ENCODE results near the gene KIF26B.
A peak's percentile ranks its signal among the peaks of the same experiment; 100 is the strongest.

KIF26B gene

GRCh38 chr1:245245021-245245667 lies 90.4 kb downstream of the KIF26B start:
- peak; percentile 76 for DNase-seq

DNA sequence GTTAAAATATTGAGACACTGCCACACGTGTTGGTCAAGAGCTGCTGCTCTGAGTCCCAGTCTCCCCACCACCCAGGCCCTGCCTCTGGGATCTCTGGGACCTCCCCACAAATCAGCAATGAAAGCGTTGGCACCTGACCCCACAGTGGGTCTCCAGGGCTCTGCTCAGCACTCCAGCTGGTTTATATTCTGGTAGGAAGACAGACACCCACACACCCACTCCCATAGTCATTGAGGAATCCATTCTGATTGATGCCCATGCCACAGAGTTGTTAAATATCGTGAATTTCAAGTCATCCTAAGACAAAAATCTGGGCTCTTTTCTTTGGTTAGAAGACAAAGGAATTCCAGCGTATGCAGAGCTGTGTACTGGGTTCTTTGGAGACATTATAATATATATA lies 91.6 kb downstream of the KIF26B start:
- DNase-seq = no peak

GRCh38 chr1:245247356-245247755 lies 92.6 kb downstream of the KIF26B start:
- DNase-seq = no peak

DNA sequence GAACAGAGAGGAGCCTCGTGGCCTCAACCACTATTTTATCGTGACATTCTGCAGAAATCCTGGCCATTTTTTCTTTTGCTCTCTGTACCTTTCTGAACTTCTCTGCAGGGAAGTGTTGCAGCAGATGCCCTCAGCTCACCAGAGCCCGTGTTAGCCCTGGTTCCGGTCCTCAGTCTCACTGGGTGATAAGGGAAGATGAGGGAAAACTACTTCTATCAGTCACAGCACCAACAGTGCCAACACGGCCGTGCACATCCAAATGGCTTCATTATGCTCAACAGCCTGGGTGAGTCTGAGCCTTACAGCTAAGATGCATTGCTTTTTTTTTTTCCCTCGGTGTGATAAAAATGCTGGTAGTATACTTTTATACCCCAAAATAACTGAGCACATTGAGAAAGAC lies 93.0 kb downstream of the KIF26B start:
- DNase-seq = no peak

DNA sequence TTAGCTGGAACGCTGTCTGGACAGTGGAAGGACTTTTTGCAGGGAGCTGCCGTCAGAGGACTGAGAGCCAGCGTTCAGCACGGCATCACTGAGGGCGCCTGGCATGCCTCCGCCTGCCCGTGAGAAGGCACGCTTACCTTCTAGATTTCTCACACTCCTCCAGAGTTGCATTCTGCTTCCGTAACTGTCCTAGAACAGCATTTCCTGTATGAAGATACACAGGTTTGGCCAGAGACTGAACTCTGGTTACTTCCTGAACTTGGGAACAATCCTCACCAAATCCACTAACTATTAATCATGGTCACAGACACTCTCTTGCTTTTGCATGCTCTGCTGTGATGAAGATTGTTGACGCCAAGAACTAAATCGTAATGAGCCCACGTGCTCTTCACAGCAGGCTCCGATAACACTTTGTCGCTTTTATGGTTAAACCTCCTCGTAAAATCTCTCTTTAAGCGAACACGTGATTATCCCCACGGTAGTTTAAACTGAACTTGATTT lies 93.5 kb downstream of the KIF26B start:
- DNase-seq = no peak

GRCh38 chr1:245255783-245256182 lies 101.0 kb downstream of the KIF26B start:
- DNase-seq = no peak

DNA sequence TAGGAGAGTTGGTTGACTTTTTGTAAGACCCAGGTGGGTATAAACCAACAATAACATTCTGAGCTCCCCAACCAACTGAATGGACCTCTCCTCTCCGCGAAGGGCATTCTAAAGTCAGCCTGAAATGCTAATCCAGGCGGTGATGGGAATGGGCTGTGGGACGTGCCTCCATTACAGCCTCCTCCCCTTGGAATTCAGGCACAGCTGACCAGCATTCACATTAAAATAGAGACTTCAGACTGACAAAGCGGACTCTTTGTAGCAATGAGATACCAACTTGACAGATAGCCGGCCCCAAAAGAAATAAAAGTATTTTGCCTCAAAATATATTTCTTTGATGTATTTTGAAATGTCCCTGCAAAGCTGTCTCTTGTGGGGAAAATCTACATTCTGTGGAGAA lies 101.7 kb downstream of the KIF26B start:
- DNase-seq = no peak

GRCh38 chr1:245258271-245258920 lies 103.6 kb downstream of the KIF26B start:
- no peak for DNase-seq

GRCh38 chr1:245260110-245260882 lies 105.5 kb downstream of the KIF26B start:
- DNase-seq = no peak

- no peak for DNase-seq
These were observed 106.1 kb downstream of the KIF26B start for GRCh38 chr1:245260883-245261282.

- no peak for DNase-seq
These were observed 107.0 kb downstream of the KIF26B start for GRCh38 chr1:245261786-245262185.

DNA sequence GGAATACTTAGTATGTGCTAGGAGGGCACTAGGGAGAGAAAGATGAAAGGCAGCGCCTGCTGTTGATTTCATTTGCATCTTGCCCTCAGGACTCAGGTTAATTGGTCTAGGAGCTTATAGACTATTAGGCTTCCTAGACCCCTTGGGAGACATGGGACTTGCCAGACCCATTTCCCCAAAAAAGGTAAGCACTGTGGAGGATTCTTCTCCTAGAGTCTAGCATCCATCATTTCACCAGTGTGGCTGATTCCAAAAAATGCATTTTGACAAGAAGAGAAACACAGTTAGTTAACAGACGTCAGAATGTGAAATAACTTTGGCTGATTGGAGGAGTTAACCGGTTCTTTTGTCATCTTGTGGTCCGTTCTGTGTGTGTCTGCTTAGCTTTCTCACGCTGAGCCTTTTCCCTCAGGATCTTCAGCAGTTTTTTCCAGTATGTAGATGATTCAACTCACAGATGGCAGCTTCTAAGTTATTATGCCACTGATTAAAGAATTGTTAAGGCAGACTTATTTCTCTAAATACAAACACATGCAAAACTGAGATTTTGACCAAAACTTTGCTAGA lies 108.8 kb downstream of the KIF26B start:
- no peak for DNase-seq

DNA sequence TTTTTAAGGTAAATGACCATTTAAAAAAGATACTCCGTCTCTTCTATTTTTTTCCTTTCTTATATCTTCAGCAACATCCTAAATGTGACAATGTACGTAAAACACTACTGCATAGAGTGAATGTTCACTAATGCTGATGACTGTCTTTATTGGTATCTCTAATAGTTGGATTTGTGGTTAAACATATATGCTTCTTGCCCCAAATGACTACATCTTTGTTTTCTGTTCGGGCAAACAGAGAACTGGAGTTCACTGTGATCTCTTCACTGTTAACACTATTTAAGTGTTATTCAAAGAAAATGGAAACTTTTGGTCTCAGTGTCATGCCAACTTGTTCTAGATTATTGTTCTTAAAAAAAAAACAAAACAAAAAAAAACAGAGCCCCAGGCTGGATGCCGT lies 109.4 kb downstream of the KIF26B start:
- no peak for DNase-seq

- no peak for DNase-seq
These were observed 111.3 kb downstream of the KIF26B start for GRCh38 chr1:245266105-245266504.

GRCh38 chr1:245270063-245270462 lies 115.3 kb downstream of the KIF26B start:
- no peak for DNase-seq

- DNase-seq = no peak
These were observed 116.2 kb downstream of the KIF26B start for GRCh38 chr1:245270972-245271371.

DNA sequence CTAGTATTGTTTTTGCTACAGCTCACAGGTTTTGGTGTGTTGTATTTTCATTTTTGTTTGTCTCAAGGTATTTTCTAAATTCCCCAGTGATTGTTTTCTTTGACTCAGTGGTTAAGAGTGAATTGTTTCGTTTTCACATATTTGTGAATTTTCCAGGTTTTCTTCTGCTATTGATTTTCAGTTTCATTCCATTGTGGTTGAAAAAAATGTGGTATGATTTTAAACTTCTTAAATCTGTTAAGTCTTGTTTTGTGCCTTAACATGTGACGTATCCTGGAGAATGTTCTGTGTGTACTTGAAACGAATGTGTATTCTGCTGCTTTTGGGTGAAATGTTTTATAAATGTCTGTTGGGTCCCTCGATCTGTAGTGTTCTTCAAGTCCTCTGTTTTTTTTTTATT lies 117.9 kb downstream of the KIF26B start:
- DNase-seq = no peak

DNA sequence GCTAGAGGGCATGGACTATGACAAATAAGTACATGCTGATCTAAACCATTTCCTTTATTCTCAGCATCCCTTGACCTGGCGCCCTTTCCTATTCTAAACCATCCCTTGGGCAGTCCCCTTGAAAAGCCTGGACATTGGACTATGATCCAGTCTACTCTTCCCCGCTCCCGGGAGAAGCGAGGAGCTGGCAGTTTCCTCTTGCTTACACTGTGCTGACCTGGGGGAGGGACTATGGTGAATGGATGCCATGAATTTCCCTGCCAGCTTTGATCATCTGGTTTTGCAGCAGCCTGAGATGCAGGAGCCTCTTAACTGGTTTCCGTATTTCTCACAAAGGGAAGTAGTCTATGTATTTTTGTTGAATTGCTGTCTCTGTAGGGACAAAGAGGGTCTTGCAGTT lies 121.7 kb downstream of the KIF26B start:
- DNase-seq = no peak

DNA sequence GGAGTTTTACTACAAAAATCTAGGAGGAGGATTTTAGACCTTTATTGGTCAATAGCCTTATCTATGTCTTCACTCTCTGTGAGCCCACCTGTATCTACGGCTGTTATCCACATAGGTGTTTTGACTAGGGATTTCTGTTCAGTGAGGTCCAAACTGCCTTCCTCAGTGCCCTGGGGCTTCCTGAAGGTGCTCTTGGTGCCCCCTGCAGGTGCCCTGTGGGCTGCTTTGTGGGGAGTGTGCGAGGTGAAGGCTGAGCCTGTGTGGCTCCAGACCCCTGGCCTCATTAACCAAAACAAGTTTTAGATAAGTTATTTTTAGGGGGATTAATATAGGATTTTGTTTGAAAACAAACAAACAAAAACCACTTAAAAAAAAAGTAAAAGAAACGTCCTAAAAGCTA lies 122.5 kb downstream of the KIF26B start:
- no peak for DNase-seq

DNA sequence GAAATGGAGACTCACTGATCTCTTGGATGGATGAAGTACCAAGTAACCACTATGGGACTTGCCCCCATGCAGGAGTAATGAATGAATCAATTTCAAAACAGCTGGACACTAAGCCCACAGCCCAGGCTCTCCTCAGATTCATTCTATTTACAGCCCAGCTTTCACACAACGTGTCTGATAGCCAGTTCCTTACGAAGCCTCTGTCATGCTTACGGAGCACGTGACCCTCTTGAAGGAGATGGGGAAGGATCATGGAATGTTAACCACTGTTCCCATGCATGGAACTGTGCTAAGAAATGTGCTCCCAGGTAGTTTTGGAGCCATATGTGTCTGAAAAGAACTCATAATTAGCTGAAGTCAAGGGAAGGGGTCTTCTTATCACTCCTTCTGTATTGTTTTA lies 124.1 kb downstream of the KIF26B start:
- DNase-seq = no peak

- no peak for DNase-seq
These were observed 124.6 kb downstream of the KIF26B start for GRCh38 chr1:245279346-245279745.

GRCh38 chr1:245283001-245283400 lies 128.2 kb downstream of the KIF26B start:
- no peak for DNase-seq

DNA sequence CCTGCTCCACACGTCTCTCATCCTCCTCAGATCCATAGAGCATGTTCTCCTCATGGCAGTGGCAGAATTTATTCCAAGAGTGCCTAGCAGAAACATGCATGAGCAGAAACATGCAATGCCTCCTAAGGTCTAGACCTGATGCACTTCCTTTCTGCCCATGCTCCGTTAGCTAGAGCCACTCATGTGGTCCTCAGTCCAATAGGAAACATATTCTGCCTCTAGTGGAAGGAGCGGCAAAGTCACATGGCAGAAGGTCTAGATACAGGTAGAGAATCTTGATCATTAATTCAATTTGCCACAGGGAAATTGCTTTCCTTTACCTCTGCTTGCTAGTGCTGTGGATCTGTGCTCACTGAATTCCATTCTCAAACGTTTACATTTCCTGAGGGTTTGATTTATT lies 130.4 kb downstream of the KIF26B start:
- DNase-seq = no peak

- no peak for DNase-seq
These were observed 134.0 kb downstream of the KIF26B start for GRCh38 chr1:245288796-245289195.

Measured in NCI-H510A treated with DMSO at 0.1 percent for 48 hours (cell line).